ENCODE results near the gene CYB5R4.

DNA sequence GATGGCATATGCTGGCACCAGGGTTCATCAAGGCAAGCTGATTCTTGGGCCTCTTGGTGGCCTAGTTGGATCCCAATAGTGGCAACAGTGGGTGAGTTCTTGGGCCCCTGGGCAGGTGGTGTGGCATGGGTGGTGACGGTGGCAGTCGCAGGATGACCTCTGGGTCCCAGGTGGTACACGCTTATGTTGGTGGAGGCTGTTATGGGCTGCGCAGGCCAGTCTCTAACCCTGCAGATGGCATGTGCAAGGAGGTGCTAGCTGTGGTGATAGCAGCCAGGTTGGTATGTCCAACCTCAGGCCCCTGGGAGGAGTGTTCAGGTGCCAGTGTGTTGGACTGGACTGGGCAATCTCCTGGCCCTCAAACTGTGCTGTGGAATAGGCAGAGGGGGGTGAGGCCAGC, 46.2 kb downstream of the CYB5R4 start:
- TF ChIP-seq, protein P1, sequence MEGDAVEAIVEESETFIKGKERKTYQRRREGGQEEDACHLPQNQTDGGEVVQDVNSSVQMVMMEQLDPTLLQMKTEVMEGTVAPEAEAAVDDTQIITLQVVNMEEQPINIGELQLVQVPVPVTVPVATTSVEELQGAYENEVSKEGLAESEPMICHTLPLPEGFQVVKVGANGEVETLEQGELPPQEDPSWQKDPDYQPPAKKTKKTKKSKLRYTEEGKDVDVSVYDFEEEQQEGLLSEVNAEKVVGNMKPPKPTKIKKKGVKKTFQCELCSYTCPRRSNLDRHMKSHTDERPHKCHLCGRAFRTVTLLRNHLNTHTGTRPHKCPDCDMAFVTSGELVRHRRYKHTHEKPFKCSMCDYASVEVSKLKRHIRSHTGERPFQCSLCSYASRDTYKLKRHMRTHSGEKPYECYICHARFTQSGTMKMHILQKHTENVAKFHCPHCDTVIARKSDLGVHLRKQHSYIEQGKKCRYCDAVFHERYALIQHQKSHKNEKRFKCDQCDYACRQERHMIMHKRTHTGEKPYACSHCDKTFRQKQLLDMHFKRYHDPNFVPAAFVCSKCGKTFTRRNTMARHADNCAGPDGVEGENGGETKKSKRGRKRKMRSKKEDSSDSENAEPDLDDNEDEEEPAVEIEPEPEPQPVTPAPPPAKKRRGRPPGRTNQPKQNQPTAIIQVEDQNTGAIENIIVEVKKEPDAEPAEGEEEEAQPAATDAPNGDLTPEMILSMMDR (conservative IDR thresholded peaks at IDR 0.05) = no peak
- TF ChIP-seq ZFX (IDR thresholded peaks at IDR 0.05) = no peak

Data from C4-2B (cell line).